Thyroid gland (tissue), 4 donors: ENCODE measurements around the gene TSPAN16.

Experiments used
- POLR2A ChIP-seq, 2 donors: fragments of 450-650 bp; IDR thresholded peaks; one replicate each; pipeline ENCODE4 v1.6.1; 2017; ENCODE audit warnings: antibody characterized with exemption in 2 of 2, mild to moderate bottlenecking in 2 of 2, moderate library complexity in 1 of 2
- TF ChIP-seq, protein P1 (sequence below), 6 experiments: fragments of 200-600 bp in 3 of 6; fragments of 450-650 bp in 3 of 6; sonication (generic) in 3 of 6; IDR thresholded peaks; one replicate each; pipeline ENCODE4 v1.5.1; 2016 to 2019; ENCODE audit warnings: antibody characterized with exemption in 6 of 6, mild to moderate bottlenecking in 2 of 6, inconsistent platforms in 1 of 6, moderate library complexity in 1 of 6

GRCh38 chr19:11364296-11364904 lies 68.4 kb downstream of the TSPAN16 start:
- no peak for TF ChIP-seq POLR2A (IDR thresholded peaks at IDR 0.05)
- TF ChIP-seq, protein P1, sequence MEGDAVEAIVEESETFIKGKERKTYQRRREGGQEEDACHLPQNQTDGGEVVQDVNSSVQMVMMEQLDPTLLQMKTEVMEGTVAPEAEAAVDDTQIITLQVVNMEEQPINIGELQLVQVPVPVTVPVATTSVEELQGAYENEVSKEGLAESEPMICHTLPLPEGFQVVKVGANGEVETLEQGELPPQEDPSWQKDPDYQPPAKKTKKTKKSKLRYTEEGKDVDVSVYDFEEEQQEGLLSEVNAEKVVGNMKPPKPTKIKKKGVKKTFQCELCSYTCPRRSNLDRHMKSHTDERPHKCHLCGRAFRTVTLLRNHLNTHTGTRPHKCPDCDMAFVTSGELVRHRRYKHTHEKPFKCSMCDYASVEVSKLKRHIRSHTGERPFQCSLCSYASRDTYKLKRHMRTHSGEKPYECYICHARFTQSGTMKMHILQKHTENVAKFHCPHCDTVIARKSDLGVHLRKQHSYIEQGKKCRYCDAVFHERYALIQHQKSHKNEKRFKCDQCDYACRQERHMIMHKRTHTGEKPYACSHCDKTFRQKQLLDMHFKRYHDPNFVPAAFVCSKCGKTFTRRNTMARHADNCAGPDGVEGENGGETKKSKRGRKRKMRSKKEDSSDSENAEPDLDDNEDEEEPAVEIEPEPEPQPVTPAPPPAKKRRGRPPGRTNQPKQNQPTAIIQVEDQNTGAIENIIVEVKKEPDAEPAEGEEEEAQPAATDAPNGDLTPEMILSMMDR (IDR thresholded peaks at IDR 0.05), result no peak
